IgD-negative memory B cell (primary cell): ENCODE results near the gene P2RY12. TPM values are rescaled to one million over a fixed set of nuclear protein-coding genes. Genes with fewer than 3 reads are reported as not detected.
A peak's percentile ranks its signal among the peaks of the same experiment; 100 is the strongest.

ENCODE experiments used
- H3K27ac Mint-ChIP-seq, 3 donors: one replicate each; pipeline ENCODE4 v1.8.0; 2020 to 2022; ENCODE audit warnings: mild to moderate bottlenecking in 3 of 3, mixed read lengths in 3 of 3, moderate library complexity in 1 of 3
- H3K27me3 Mint-ChIP-seq: one replicate; pipeline ENCODE4 v1.8.0; 2021; ENCODE audit warnings: mixed read lengths
- H3K36me3 Mint-ChIP-seq: one replicate; pipeline ENCODE4 v1.8.0; 2020; ENCODE audit warnings: mild to moderate bottlenecking, mixed read lengths
- H3K4me1 Mint-ChIP-seq, 3 donors: one replicate each; pipeline ENCODE4 v1.8.0; 2020 to 2022; ENCODE audit warnings: mixed read lengths in 3 of 3, mild to moderate bottlenecking in 1 of 3
- H3K4me3 Mint-ChIP-seq, 4 donors: one replicate each; pipeline ENCODE4 v1.8.0; 2020 to 2022; ENCODE audit warnings: mild to moderate bottlenecking in 4 of 4, mixed read lengths in 4 of 4, moderate library complexity in 3 of 4
- H3K9me3 Mint-ChIP-seq, 3 donors: one replicate each; pipeline ENCODE4 v1.8.0; 2020 to 2021; ENCODE audit warnings: mixed read lengths in 3 of 3, mild to moderate bottlenecking in 1 of 3
- polyA plus RNA-seq: library from polyadenylated mRNA; unstranded; fragments of 300-500 nt; fragmentation: Illumina TruSeq; gene quantifications from one replicate; pipeline ENCODE4 v1.2.3, GENCODE V29; 2021

Gene P2RY12
- 1.7 TPM for polyA plus RNA-seq

DNA sequence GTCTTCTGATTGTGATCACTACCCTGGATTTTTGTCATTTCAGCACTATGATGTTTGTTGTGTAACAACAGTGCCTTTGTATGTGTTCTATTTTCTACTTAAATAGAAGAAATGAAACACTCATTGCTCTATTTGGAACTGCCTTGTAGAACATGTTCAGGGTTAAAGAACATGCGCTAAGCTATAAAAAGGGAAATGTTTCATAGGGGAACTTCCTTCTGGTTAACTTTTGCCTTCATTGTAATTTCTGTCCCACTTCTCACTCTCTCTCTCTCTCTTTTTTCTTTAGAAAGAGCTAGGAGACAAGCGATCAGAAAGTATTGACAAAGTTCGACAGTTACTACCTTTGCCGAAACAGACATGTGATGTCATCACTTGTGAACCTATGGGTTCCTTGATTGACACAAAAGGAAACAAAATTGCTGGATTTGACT lies at the start of gene P2RY12:
P2RY12 (minus strand) TSS at position 13 of the 434 bp plus-strand sequence. CDS start 45,908 bp downstream, outside the sequence.
- H3K4me3 Mint-ChIP-seq, result peak within 1 kb of the TSS; percentile 75 to 91 (median 85)
- no peaks in the 10 kb centered on the region for H3K36me3 Mint-ChIP-seq
- H3K9me3 Mint-ChIP-seq, result no peaks in the 10 kb centered on the region
- H3K27me3 Mint-ChIP-seq, result no peaks in the 10 kb centered on the region
- peak within 1 kb of the TSS; percentile 76 to 94 (median 78) for H3K27ac Mint-ChIP-seq
- H3K4me1 Mint-ChIP-seq, result peaks cover 48 to 59% (median 49%) of the 10 kb centered on the region in 3 donors

DNA sequence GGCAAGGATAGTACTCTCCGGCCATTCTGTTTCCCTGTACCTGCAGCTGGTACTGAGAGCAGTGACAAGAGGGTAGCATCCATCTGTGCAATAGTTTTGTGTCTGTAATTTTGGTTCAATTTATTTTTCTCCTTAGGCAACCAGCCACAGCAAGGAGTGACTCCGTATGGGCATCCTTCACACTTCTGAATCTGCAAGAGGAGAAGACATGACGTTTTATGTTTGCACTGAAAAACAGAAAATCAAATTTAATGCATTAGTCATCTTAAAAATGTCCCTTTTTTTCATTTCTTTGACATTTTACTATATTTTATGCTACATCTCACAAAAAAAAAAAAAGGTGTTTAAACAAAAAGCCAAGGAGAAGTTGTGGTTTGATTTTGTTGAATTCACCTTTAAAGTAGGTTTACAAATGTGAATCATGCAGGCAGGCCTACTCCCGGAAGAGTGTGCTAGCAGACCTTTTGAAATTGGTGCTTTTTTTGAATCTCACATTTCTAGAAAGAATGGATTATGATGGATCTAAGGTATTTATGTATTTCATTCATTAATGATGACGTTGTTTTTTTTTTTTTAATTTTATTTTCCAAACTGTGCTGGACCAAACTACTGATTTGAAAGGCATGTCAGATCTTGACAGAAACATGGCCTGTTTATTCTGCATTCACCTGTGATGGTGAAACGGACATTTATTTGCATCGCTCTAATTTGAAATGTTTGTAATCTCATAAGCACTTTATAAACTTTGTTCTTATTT lies 48.2 kb upstream of the P2RY12 start:
- Mint-ChIP-seq H3K27me3 (no peaks in the 10 kb centered on the region), H3K4me3 (peak overlapping the region in 1 of 4 donors; percentile 49), H3K9me3 (no peaks in the 10 kb centered on the region), H3K36me3 (no peaks in the 10 kb centered on the region), H3K4me1 (peaks cover 7 to 23% (median 13%) of the 10 kb centered on the region in 3 donors), H3K27ac (no peak overlapping the region)

DNA sequence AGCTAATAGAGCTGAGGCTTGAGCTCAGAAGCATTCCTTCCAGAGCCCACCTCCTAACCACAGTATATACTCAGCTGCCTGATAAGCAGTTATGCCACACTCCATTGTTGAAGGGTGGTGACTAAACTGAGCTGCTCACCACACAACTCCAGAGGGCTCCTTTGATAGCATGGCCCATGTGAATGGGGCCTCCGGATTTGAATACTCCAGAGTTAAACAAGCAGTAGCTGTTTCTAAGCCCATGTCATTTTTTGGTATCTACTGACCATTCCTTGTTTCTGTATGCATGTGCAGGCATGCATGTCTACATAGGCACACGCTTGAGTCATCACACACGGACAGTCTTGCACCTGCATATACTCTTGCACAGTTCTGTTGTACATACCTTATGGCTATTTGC lies 47.4 kb upstream of the P2RY12 start:
- no peak overlapping the region for H3K27ac Mint-ChIP-seq
- no peaks in the 10 kb centered on the region for H3K36me3 Mint-ChIP-seq
- no peaks in the 10 kb centered on the region for H3K9me3 Mint-ChIP-seq
- H3K27me3 Mint-ChIP-seq, result no peaks in the 10 kb centered on the region
- no peak overlapping the region for H3K4me3 Mint-ChIP-seq
- peaks cover 7 to 23% (median 13%) of the 10 kb centered on the region in 3 donors for H3K4me1 Mint-ChIP-seq

DNA sequence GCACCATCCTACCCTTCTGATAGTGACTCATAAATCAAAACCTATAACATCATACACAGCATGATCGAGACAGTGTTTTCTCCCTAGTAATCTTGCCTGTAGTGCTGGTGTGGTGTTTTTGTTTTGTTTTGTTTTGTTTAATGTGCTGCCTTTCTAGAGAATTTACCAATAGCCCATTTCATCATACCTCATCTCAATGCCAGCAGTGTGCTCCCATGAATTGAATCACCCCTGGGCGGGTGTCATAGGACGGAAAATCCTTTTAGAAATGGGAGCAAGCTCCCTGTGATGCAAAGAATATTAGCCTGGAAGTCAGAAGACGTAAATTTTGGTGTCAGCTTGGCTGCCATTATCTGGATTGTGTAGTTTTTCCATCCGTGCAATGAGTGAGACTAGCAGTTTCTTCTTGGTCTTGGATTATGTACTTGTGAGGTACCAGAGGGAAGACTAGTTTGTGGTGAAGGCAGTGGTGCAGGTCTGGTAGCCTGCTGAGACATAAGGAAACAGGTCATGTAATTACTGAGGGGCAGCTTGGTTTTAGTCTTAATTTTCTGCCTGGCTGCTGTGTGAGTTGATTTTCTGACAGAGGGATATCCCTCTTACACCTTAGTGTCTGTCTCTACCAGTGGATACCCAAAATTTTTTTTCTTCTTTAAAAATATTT lies 46.4 kb upstream of the P2RY12 start:
- Mint-ChIP-seq H3K4me1 (peaks cover 14 to 28% (median 18%) of the 10 kb centered on the region in 3 donors), H3K4me3 (peak overlapping the region in 2 of 4 donors; percentile 5 to 42), H3K27ac (no peak overlapping the region), H3K27me3 (no peaks in the 10 kb centered on the region), H3K9me3 (no peaks in the 10 kb centered on the region), H3K36me3 (no peaks in the 10 kb centered on the region)

GRCh38 chr3:151428386-151428785 lies 43.8 kb upstream of the P2RY12 start:
- Mint-ChIP-seq H3K9me3 (no peaks in the 10 kb centered on the region), H3K27ac (no peak overlapping the region), H3K4me1 (peaks cover 12 to 28% (median 22%) of the 10 kb centered on the region in 3 donors)

GRCh38 chr3:151426341-151426657 lies 41.7 kb upstream of the P2RY12 start:
- Mint-ChIP-seq H3K36me3 (no peaks in the 10 kb centered on the region), H3K27ac (peak overlapping the region in 1 of 3 donors; percentile 59), H3K27me3 (no peaks in the 10 kb centered on the region), H3K4me1 (peaks cover 12 to 24% (median 24%) of the 10 kb centered on the region in 3 donors), H3K9me3 (no peaks in the 10 kb centered on the region), H3K4me3 (peak overlapping the region in 1 of 4 donors; percentile 28)

More at GRCh38 chr3:151428386-151428785, 43.8 kb upstream of the P2RY12 start:
- Mint-ChIP-seq H3K36me3 (no peaks in the 10 kb centered on the region), H3K4me3 (no peak overlapping the region), H3K27me3 (no peaks in the 10 kb centered on the region)

DNA sequence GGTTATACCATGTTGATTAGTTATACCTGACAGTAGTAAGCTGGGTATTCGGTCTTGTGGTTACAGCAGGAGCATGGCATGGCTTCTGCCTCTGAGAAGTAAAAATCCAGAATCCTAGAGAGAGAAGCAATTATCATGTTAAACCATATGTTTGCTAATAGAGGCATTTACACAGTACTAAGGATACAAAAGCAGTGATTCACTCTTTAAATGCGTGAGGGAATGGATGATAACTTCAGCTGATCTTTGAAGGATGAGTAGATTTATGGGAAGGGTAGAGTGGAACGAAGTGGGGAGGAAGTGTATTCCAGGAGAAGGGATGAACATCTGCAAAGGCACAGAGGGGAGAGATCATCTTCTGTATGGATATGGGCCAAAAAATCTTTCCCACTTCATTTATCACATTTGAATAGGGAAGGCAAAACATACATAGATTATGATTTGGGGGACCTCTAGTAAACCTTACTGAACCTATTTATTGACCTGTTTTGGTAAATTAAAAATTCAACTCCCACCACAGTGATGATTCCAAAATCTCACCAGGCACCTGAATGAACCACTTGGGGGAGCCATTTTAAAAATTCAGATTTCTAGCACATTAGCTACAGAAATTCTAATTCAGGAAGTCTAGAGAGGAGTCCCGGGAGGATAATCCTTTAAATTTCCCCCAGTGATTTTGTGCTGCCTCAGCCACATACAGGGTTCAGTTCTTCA lies 41.2 kb upstream of the P2RY12 start:
- no peaks in the 10 kb centered on the region for H3K36me3 Mint-ChIP-seq
- H3K4me1 Mint-ChIP-seq, result peaks cover 12 to 21% (median 20%) of the 10 kb centered on the region in 3 donors
- no peaks in the 10 kb centered on the region for H3K9me3 Mint-ChIP-seq
- no peaks in the 10 kb centered on the region for H3K27me3 Mint-ChIP-seq
- H3K4me3 Mint-ChIP-seq, result peak overlapping the region in 1 of 4 donors; percentile 28
- H3K27ac Mint-ChIP-seq, result no peak overlapping the region

- Mint-ChIP-seq H3K36me3 (no peaks in the 10 kb centered on the region), H3K4me3 (no peak overlapping the region), H3K27ac (no peak overlapping the region), H3K9me3 (no peaks in the 10 kb centered on the region), H3K27me3 (no peaks in the 10 kb centered on the region), H3K4me1 (peaks cover 12 to 16% (median 14%) of the 10 kb centered on the region in 3 donors)
These were observed 38.5 kb upstream of the P2RY12 start for GRCh38 chr3:151423091-151423490.

DNA sequence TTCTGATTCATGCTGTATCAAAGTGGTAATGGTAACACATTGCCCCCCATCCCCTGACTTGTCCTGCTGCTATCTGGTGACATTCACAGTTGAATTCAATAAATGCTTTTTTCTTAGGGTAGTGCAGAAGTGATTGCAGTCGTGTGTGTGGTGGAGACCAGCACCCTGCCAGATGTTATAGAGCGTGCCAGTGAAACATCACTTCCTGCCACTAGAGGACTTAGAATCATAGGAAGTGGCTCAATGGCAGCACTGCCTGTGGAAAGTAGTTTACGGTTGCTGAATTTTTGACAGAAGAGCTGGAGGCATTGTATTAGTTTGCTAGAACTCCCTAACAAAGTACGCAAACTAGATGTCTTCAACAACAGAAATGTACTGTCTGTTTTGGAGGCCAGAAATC lies 37.4 kb upstream of the P2RY12 start:
- H3K27me3 Mint-ChIP-seq, result no peaks in the 10 kb centered on the region
- peaks cover 12 to 16% (median 14%) of the 10 kb centered on the region in 3 donors for H3K4me1 Mint-ChIP-seq
- no peaks in the 10 kb centered on the region for H3K36me3 Mint-ChIP-seq
- peak overlapping the region in 1 of 3 donors; percentile 47 for H3K27ac Mint-ChIP-seq
- H3K4me3 Mint-ChIP-seq, result no peak overlapping the region
- H3K9me3 Mint-ChIP-seq, result no peaks in the 10 kb centered on the region

DNA sequence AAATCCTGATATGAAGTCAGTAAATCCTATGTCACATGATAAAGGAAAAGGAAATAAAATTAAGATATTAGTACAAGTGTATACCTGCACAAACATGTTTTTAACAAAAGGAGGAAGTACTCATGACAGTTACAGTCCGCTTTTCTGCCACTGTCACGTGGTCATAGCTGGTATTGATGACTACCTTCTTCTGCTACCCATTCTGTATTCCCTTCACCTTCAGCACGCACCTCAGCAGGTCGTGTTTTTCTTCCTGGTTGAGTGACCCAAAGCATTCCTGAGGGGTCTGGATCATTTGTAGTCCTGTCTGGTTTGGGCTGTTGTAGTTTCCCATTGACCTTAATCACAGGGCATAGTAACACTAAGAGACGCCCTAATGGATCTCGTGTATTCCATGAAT lies 35.3 kb upstream of the P2RY12 start:
- peaks cover 0 to 5% (median 4%) of the 10 kb centered on the region in 3 donors for H3K4me1 Mint-ChIP-seq
- no peaks in the 10 kb centered on the region for H3K27me3 Mint-ChIP-seq
- H3K36me3 Mint-ChIP-seq, result no peaks in the 10 kb centered on the region
- H3K27ac Mint-ChIP-seq, result no peak overlapping the region
- H3K4me3 Mint-ChIP-seq, result no peak overlapping the region
- no peaks in the 10 kb centered on the region for H3K9me3 Mint-ChIP-seq

DNA sequence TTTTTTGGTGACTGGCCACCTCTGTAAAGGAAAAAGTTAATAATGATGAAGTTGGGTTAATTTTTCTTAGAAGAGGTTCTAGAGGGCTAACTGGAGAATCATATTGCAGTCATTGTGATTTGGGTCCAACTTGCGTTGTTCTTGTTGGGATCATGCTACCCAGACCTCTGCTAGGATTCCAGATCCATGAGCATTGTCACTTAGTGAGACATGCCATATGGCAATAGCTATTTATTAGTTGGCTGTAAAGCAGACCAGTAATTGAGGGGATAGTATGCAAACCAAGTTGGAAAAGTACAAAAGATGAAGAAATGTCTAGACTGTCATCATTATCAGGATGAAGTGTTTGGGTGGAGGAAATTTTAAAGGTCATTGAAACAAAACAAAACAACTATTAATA lies 30.7 kb upstream of the P2RY12 start:
- H3K4me3 Mint-ChIP-seq, result no peak overlapping the region
- H3K9me3 Mint-ChIP-seq, result no peaks in the 10 kb centered on the region
- H3K4me1 Mint-ChIP-seq, result peaks cover 0 to 2% (median 2%) of the 10 kb centered on the region in 3 donors
- H3K36me3 Mint-ChIP-seq, result no peaks in the 10 kb centered on the region
- H3K27me3 Mint-ChIP-seq, result no peaks in the 10 kb centered on the region
- H3K27ac Mint-ChIP-seq, result no peak overlapping the region

- Mint-ChIP-seq H3K4me3 (no peak overlapping the region), H3K4me1 (peaks cover 0 to 2% (median 2%) of the 10 kb centered on the region in 3 donors), H3K27ac (no peak overlapping the region), H3K27me3 (no peaks in the 10 kb centered on the region), H3K36me3 (no peaks in the 10 kb centered on the region), H3K9me3 (no peaks in the 10 kb centered on the region)
These were observed 28.4 kb upstream of the P2RY12 start for GRCh38 chr3:151412989-151413388.

DNA sequence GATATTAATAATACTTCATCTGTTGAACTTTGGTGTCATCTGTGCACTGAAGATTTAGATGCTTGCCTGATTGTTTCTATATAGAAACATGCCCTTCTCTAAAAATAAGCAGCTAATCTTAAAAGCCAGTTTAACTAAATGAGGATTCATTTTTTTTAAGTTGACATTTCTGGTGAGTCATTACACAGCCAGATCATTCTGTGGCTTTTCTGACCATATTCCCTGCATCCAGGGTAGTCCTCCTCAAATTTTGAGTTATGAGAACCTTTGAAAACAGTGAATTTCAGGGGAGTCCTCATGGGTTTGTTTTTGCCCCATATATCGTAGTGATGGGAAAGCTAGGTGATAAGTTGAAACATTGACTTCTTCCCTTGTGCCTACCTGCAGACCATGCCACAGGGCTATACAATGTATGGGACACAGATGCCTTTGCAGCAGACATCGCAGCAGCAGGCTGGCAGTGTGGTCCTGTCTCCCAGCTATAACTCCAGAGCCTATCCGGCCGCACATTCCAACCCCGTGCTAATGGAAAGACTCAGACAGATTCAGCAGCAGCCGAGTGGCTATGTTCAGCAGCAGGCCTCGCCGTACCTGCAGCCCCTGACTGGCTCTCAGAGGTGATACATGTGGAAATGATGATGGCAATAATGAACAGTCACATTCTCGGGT lies 26.5 kb upstream of the P2RY12 start:
- Mint-ChIP-seq H3K9me3 (no peaks in the 10 kb centered on the region), H3K4me3 (peak overlapping the region in 2 of 4 donors; percentile 10 to 24), H3K4me1 (peaks cover 0 to 2% (median 2%) of the 10 kb centered on the region in 3 donors), H3K27ac (no peak overlapping the region), H3K27me3 (no peaks in the 10 kb centered on the region), H3K36me3 (no peaks in the 10 kb centered on the region)

DNA sequence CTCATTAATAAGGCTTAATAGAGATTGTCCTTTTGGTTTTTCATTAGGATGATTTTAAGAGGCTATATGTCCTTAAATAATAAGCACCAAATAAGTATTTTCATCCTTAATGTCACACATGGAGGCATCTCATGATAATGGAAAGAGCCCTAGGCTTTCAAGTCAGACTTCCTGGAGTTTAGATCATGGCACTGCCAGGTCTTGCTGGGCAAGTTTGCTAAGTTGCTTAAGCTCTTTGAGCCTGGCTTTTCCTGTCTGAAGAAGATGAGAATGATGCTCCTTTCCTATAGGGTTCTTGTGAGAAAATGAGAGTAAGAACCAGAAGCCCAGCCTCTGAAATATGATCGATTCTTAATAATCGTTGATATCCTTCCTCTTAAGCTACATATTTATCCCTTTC lies 23.4 kb upstream of the P2RY12 start:
- no peaks in the 10 kb centered on the region for H3K9me3 Mint-ChIP-seq
- H3K27me3 Mint-ChIP-seq, result no peaks in the 10 kb centered on the region
- peaks cover 2% of the 10 kb centered on the region for H3K36me3 Mint-ChIP-seq
- no peak overlapping the region for H3K4me3 Mint-ChIP-seq
- H3K27ac Mint-ChIP-seq, result peak overlapping the region in 1 of 3 donors; percentile 35
- H3K4me1 Mint-ChIP-seq, result peaks cover 0 to 6% (median 2%) of the 10 kb centered on the region in 3 donors
